B cell (primary cell): ENCODE results near the gene SLC22A17. TPM values are rescaled to one million over a fixed set of nuclear protein-coding genes. Genes with fewer than 3 reads are reported as not detected.

Experiments used
- ATAC-seq: fragments of 200-7000 bp; cut with Tn5 transposase; one replicate; pipeline ENCODE4 v1.10.0; 2021; ENCODE audit warnings: low read depth, mild to moderate bottlenecking, moderate number of reproducible peaks, moderate library complexity
- CTCF ChIA-PET: fragments of 350-600 bp; sonication (Branson Sonifier 250); formaldehyde crosslinking; loops from one replicate; lab custom pipeline; 2021; ENCODE audit warnings: antibody characterized with exemption, inconsistent platforms; lab: Charles Lee
- POLR2A ChIA-PET: fragments of 350-600 bp; sonication (Branson Sonifier 250); formaldehyde crosslinking; loops from one replicate; lab custom pipeline; 2021; ENCODE audit warnings: antibody characterized with exemption; lab: Charles Lee
- DNase-seq: peaks from one replicate; pipeline ENCODE4 v3.0.0; 2013
- H2AFZ ChIP-seq: 2 replicates; pipeline ENCODE4 v1.6.1; 2012; ENCODE audit warnings: mild to moderate bottlenecking, low read depth, low read length; ENCODE audit not compliant: insufficient read depth, poor library complexity, severe bottlenecking
- H3K27ac ChIP-seq, 2 donors: 1 replicate in 1 of 2; 2 replicates in 1 of 2; pipeline ENCODE4 v1.5.1; 2012 to 2013; ENCODE audit warnings: low read length in 2 of 2, mild to moderate bottlenecking in 2 of 2, moderate library complexity in 1 of 2
- H3K27me3 ChIP-seq, 4 experiments: fragments of 200-600 bp in 1 of 4; sonication (generic) in 1 of 4; replicated peaks in 1 of 4; 1 replicate in 2 of 4; 2 replicates in 2 of 4; pipeline versions ENCODE4 v1.6.1 to v1.7.0; 2013 to 2016; ENCODE audit warnings: low read length in 3 of 4, mild to moderate bottlenecking in 2 of 4, mixed read lengths in 1 of 4, moderate library complexity in 1 of 4; ENCODE audit not compliant: insufficient read depth in 4 of 4, control insufficient read depth in 3 of 4; ENCODE audit errors: control extremely low read depth in 1 of 4
- H3K36me3 ChIP-seq, 2 experiments: replicated peaks in 1 of 2; 1 replicate in 1 of 2; 2 replicates in 1 of 2; pipeline versions ENCODE4 v1.6.1 to v1.7.1; 2013; ENCODE audit warnings: low read length in 1 of 2; ENCODE audit not compliant: insufficient read depth in 2 of 2, control insufficient read depth in 1 of 2; ENCODE audit errors: control extremely low read depth in 1 of 2, extremely low read depth in 1 of 2
- H3K4me1 ChIP-seq, 2 donors: fragments of 200-600 bp in 1 of 2; sonication (generic) in 1 of 2; 1 replicate in 1 of 2; 2 replicates in 1 of 2; pipeline versions ENCODE4 v1.5.1 to v1.6.1; 2013 to 2017; ENCODE audit warnings: low read length in 2 of 2; ENCODE audit not compliant: control insufficient read depth in 2 of 2, insufficient read depth in 2 of 2
- H3K4me2 ChIP-seq: replicated peaks from 2 replicates; pipeline ENCODE3; 2012; ENCODE audit warnings: mild to moderate bottlenecking, low read depth, low read length; ENCODE audit not compliant: poor library complexity, severe bottlenecking
- H3K4me3 ChIP-seq, 5 experiments: fragments of 200-600 bp in 1 of 5; sonication (generic) in 1 of 5; 1 replicate in 3 of 5; 2 replicates in 2 of 5; pipeline versions ENCODE4 v1.5.1 to v1.7.0; 2011 to 2016; ENCODE audit warnings: low read length in 4 of 5, mild to moderate bottlenecking in 4 of 5, low read depth in 2 of 5, control low read depth in 1 of 5, moderate library complexity in 1 of 5; ENCODE audit not compliant: insufficient read depth in 1 of 5; ENCODE audit errors: control extremely low read depth in 1 of 5, extremely low read depth in 1 of 5
- H3K79me2 ChIP-seq: fragments of 200-600 bp; sonication (generic); one replicate; pipeline ENCODE4 v1.6.0; 2016; ENCODE audit warnings: low read length; ENCODE audit not compliant: control insufficient read depth, insufficient read depth
- H3K9ac ChIP-seq: fragments of 200-600 bp; sonication (generic); 2 replicates; pipeline ENCODE4 v1.6.1; 2017; ENCODE audit warnings: mild to moderate bottlenecking, low read length, moderate library complexity
- H3K9me3 ChIP-seq, 3 donors: one replicate each; pipeline versions ENCODE4 v1.6.1 to v1.7.1; 2013; ENCODE audit warnings: low read length in 2 of 3; ENCODE audit not compliant: control insufficient read depth in 2 of 3, insufficient read depth in 1 of 3; ENCODE audit errors: control extremely low read depth in 1 of 3
- H4K20me1 ChIP-seq: 2 replicates; pipeline ENCODE4 v1.6.0; 2012; ENCODE audit warnings: mild to moderate bottlenecking, low read length; ENCODE audit not compliant: insufficient read depth, control insufficient read depth, poor library complexity, severe bottlenecking
- H3K27ac Mint-ChIP-seq: one replicate; pipeline ENCODE4 v1.8.0; 2021; ENCODE audit warnings: mixed read lengths
- H3K27me3 Mint-ChIP-seq: one replicate; pipeline ENCODE4 v1.8.0; 2021; ENCODE audit warnings: mixed read lengths
- H3K4me1 Mint-ChIP-seq: one replicate; pipeline ENCODE4 v1.8.0; 2021; ENCODE audit warnings: mixed read lengths
- H3K4me3 Mint-ChIP-seq: one replicate; pipeline ENCODE4 v1.8.0; 2021; ENCODE audit warnings: mixed read lengths
- H3K9me3 Mint-ChIP-seq: one replicate; pipeline ENCODE4 v1.8.0; 2022; ENCODE audit warnings: mixed read lengths; ENCODE audit not compliant: insufficient read depth
- EZH2 ChIP-seq: IDR thresholded peaks from 2 replicates; pipeline ENCODE4 v1.6.1; 2012; ENCODE audit warnings: borderline replicate concordance, low read depth, mild to moderate bottlenecking, moderate library complexity, low read length; ENCODE audit not compliant: insufficient read depth, poor library complexity, severe bottlenecking
- WGBS: methylation state at CpG from one replicate; pipeline ENCODE4 v1.1.5; 2013; ENCODE audit warnings: missing lambda C conversion rate; ENCODE audit not compliant: insufficient coverage; 5-methylcytosine and 5-hydroxymethylcytosine counted together
- intact Hi-C: fragments of 100-400 bp; cut with micrococcal nuclease; formaldehyde crosslinking; loops from one replicate; pipeline ENCODE4 v1.10.0; 2022
- polyA plus RNA-seq: library from polyadenylated mRNA; depleted of rRNA; stranded (reverse); fragments of >200 nt; gene quantifications from 2 replicates; pipeline ENCODE4 v1.2.3, GENCODE V29; 2012
- total RNA-seq, 2 donors: library from RNA; stranded (reverse); fragments of 120-200 nt in 1 of 2; gene quantifications; 1 replicate in 1 of 2; 2 replicates in 1 of 2; pipeline versions ENCODE4 v1.2.3 to v1.2.4, GENCODE V29; 2013 to 2022
- TF ChIP-seq, protein P1 (sequence below): fragments of 200-600 bp; IDR thresholded peaks from one replicate; pipeline ENCODE4 v1.8.0; 2022; ENCODE audit warnings: antibody characterized with exemption, mild to moderate bottlenecking

The SLC22A17 gene
- total and polyA plus RNA-seq, 2 donors (not counting 1 experiment from before 2014, with no cell fraction given) = 0.89 to 0.92 TPM

DNA sequence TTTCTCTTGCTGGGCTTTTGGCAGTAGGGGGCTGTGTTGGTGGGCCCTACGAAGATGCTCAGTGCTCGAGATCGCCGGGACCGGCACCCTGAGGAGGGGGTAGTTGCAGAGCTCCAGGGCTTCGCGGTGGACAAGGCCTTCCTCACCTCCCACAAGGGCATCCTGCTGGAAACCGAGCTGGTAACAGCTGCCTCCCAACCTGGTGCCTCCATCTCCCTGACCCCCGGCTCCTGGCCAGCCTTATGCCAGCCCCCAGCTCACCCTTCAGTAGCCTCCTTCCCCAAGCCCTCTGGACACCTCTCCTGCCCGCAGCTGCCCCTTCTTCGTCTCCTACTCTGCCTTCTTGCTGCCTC, 24.5 kb upstream of the SLC22A17 start:
- intact Hi-C loops = no loop called here
- Histone ChIP-seq H3K4me1 (no peaks in the 10 kb centered on the region), H3K4me3 (no peak overlapping the region), H3K4me2 (no peak overlapping the region), H2AFZ (no peak overlapping the region), H3K27me3 (peaks cover 0 to 14% (median 0%) of the 10 kb centered on the region in 4 experiments), H3K9ac (no peak overlapping the region), H3K79me2 (no peaks in the 10 kb centered on the region), H3K27ac (no peak overlapping the region), H3K9me3 (no peaks in the 10 kb centered on the region), H3K36me3 (no peaks in the 10 kb centered on the region), H4K20me1 (no peaks in the 10 kb centered on the region)
- TF ChIP-seq EZH2 = no peak
- TF ChIP-seq, protein P1, sequence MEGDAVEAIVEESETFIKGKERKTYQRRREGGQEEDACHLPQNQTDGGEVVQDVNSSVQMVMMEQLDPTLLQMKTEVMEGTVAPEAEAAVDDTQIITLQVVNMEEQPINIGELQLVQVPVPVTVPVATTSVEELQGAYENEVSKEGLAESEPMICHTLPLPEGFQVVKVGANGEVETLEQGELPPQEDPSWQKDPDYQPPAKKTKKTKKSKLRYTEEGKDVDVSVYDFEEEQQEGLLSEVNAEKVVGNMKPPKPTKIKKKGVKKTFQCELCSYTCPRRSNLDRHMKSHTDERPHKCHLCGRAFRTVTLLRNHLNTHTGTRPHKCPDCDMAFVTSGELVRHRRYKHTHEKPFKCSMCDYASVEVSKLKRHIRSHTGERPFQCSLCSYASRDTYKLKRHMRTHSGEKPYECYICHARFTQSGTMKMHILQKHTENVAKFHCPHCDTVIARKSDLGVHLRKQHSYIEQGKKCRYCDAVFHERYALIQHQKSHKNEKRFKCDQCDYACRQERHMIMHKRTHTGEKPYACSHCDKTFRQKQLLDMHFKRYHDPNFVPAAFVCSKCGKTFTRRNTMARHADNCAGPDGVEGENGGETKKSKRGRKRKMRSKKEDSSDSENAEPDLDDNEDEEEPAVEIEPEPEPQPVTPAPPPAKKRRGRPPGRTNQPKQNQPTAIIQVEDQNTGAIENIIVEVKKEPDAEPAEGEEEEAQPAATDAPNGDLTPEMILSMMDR = no peak
- Mint-ChIP-seq H3K27ac (no peak overlapping the region), H3K9me3 (no peaks in the 10 kb centered on the region), H3K4me3 (no peak overlapping the region), H3K27me3 (peaks cover 17% of the 10 kb centered on the region), H3K4me1 (no peaks in the 10 kb centered on the region)
- ATAC-seq = no peak
- no peak for DNase-seq
- 81% methylated on average over 10 of the region's 11 CpGs for WGBS
- ChIA-PET POLR2A (no interaction called here), CTCF (interaction anchor here (5.7 to 8.7 kb wide), 2 partner anchors 110 to 256 kb away, joined by 48 to 129 read pairs; no protein-coding TSS in a partner anchor)

DNA sequence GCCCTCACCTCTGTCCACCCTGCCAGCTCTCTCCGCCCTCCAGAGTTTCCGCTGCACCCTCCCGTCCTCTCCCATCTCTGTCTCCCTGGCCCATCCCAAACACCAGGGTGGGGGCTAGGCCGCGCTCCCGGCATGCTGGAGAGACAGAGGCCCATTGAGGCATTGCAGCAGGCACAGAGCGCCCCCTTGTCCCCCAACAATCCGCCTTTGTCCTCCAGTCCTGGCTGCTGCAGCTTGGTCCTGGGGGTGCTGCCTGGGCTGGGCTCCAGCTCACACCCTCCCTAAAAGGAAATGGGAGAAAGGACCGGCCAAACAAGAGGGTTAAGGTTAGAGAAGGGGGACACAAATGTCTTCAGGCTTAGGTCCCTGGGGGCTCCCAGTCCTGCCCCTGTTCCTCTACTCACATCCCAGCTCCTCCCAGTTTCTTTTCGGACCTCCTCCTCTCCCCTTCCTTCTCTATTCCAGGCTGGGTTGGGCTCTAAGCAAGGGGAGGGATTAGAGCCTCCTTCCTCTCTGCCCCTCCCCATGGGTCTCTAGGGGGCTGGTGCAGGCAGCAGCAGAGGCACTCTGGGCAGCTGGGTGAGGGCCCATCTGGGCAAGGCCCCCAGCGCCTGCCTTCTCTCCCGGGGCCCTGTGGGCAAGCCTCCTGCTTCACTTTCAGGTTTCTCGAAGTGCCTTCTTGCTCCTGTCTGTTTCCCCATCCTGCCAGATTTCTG, 24.0 kb upstream of the SLC22A17 start, which contains the start of gene CMTM5:
Gene CMTM5, plus strand, starts transcription at position 565 of the 716 bp plus-strand sequence. CDS start 206 bp downstream, outside the sequence.
- no peaks in the 10 kb centered on the region for H3K79me2 ChIP-seq

More for the DNA sequence above, 24.0 kb upstream of the SLC22A17 start, which contains the start of gene CMTM5:
- H3K9me3 ChIP-seq = no peaks in the 10 kb centered on the region
- H3K4me2 ChIP-seq = no peak within 1 kb of the TSS
- no peaks in the 10 kb centered on the region for H3K36me3 ChIP-seq
- H3K27ac ChIP-seq = no peak within 1 kb of the TSS
- no peak for DNase-seq
- peaks cover 0 to 12% (median 0%) of the 10 kb centered on the region in 4 experiments for H3K27me3 ChIP-seq
- no peaks in the 10 kb centered on the region for H4K20me1 ChIP-seq
- TF ChIP-seq, protein P1 = no peak
- no peak for TF ChIP-seq EZH2
- H3K9me3 Mint-ChIP-seq = no peaks in the 10 kb centered on the region
- 70% methylated on average over 10 of the region's 13 CpGs for WGBS
- no peak within 1 kb of the TSS for H3K4me3 ChIP-seq
- ATAC-seq = no peak
- peaks cover 12% of the 10 kb centered on the region for H3K27me3 Mint-ChIP-seq
- no peak within 1 kb of the TSS for H2AFZ ChIP-seq
- POLR2A ChIA-PET = no interaction called here
- H3K27ac Mint-ChIP-seq = no peak within 1 kb of the TSS
- H3K4me1 Mint-ChIP-seq = no peaks in the 10 kb centered on the region
- intact Hi-C loops = no loop called here
- no peak within 1 kb of the TSS for H3K4me3 Mint-ChIP-seq
- no peaks in the 10 kb centered on the region for H3K4me1 ChIP-seq
- CTCF ChIA-PET = interaction anchor here (8.7 kb wide), 1 partner anchor 109 kb away, joined by 129 read pairs; no protein-coding TSS in a partner anchor
- no peak within 1 kb of the TSS for H3K9ac ChIP-seq
